Amniotic epithelial cell (primary cell): ENCODE data around the gene SNRNP48.

Experiments
- DNase-seq: peaks from one replicate; pipeline ENCODE4 v3.0.0-alpha.2; 2010; ENCODE audit warnings: low read depth

Gene SNRNP48

GRCh38 chr6:7642791-7643190 is 52.8 kb downstream of the SNRNP48 start:
- no peak for DNase-seq

GRCh38 chr6:7644417-7644816 is 54.4 kb downstream of the SNRNP48 start:
- no peak for DNase-seq

GRCh38 chr6:7646394-7646793 is 56.4 kb downstream of the SNRNP48 start:
- DNase-seq, result peak; percentile 24

- DNase-seq, result no peak
These were observed 57.5 kb downstream of the SNRNP48 start for GRCh38 chr6:7647504-7647903.

- no peak for DNase-seq
These were observed 59.2 kb downstream of the SNRNP48 start for GRCh38 chr6:7649037-7649810.

- DNase-seq, result no peak
These were observed 60.9 kb downstream of the SNRNP48 start for GRCh38 chr6:7650878-7651277.

- DNase-seq, result no peak
These were observed 63.0 kb downstream of the SNRNP48 start for GRCh38 chr6:7652957-7653356.

- no peak for DNase-seq
These were observed 66.4 kb downstream of the SNRNP48 start for GRCh38 chr6:7656355-7656754.

GRCh38 chr6:7658543-7658942 is 68.5 kb downstream of the SNRNP48 start:
- DNase-seq, result no peak

GRCh38 chr6:7661364-7661763 is 71.4 kb downstream of the SNRNP48 start:
- no peak for DNase-seq
